ENCODE data around the gene AIPL1. TPM values are rescaled to one million over a fixed set of nuclear protein-coding genes. Genes with fewer than 3 reads are reported as not detected.
"Not testable (repeated sequence)": the region's sequence is repeated elsewhere in the genome, so short reads cannot be mapped to it uniquely, and the experiment has no call there.

The AIPL1 gene
- total RNA-seq, 1 experiment from 2014 or later: 0.46 TPM

DNA sequence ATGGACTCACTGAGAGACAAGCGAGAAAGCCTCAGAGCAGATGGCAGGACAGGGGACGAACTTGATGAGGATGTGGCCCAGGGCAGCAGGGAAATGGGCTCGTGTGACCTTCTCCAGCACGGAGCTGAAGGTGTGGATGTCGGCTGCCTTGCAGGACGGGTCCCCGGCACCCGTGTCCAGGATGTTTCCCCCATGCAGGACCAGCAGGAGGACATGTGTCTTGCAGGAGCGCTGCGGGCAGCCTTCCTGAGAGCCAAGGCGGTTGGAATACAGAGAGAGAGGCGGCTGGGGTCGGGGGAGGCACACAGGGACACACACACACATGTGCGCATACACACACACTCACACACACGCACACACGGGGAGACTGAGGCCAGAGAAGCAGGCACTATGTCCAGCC, 48.6 kb upstream of the AIPL1 start (continued):
- TF ChIP-seq, protein P1, sequence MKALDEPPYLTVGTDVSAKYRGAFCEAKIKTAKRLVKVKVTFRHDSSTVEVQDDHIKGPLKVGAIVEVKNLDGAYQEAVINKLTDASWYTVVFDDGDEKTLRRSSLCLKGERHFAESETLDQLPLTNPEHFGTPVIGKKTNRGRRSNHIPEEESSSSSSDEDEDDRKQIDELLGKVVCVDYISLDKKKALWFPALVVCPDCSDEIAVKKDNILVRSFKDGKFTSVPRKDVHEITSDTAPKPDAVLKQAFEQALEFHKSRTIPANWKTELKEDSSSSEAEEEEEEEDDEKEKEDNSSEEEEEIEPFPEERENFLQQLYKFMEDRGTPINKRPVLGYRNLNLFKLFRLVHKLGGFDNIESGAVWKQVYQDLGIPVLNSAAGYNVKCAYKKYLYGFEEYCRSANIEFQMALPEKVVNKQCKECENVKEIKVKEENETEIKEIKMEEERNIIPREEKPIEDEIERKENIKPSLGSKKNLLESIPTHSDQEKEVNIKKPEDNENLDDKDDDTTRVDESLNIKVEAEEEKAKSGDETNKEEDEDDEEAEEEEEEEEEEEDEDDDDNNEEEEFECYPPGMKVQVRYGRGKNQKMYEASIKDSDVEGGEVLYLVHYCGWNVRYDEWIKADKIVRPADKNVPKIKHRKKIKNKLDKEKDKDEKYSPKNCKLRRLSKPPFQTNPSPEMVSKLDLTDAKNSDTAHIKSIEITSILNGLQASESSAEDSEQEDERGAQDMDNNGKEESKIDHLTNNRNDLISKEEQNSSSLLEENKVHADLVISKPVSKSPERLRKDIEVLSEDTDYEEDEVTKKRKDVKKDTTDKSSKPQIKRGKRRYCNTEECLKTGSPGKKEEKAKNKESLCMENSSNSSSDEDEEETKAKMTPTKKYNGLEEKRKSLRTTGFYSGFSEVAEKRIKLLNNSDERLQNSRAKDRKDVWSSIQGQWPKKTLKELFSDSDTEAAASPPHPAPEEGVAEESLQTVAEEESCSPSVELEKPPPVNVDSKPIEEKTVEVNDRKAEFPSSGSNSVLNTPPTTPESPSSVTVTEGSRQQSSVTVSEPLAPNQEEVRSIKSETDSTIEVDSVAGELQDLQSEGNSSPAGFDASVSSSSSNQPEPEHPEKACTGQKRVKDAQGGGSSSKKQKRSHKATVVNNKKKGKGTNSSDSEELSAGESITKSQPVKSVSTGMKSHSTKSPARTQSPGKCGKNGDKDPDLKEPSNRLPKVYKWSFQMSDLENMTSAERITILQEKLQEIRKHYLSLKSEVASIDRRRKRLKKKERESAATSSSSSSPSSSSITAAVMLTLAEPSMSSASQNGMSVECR (CRISPR knock-in tag; IDR thresholded peaks at IDR 0.05; ENCODE audit: borderline replicate concordance): no peak
- TF ChIP-seq, protein P2, sequence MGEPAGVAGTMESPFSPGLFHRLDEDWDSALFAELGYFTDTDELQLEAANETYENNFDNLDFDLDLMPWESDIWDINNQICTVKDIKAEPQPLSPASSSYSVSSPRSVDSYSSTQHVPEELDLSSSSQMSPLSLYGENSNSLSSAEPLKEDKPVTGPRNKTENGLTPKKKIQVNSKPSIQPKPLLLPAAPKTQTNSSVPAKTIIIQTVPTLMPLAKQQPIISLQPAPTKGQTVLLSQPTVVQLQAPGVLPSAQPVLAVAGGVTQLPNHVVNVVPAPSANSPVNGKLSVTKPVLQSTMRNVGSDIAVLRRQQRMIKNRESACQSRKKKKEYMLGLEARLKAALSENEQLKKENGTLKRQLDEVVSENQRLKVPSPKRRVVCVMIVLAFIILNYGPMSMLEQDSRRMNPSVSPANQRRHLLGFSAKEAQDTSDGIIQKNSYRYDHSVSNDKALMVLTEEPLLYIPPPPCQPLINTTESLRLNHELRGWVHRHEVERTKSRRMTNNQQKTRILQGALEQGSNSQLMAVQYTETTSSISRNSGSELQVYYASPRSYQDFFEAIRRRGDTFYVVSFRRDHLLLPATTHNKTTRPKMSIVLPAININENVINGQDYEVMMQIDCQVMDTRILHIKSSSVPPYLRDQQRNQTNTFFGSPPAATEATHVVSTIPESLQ (CRISPR knock-in tag; IDR thresholded peaks at IDR 0.05): no peak
- TF ChIP-seq RELA (CRISPR knock-in tag; IDR thresholded peaks at IDR 0.05; ENCODE audit: borderline replicate concordance) (no peak), NFE2L1 (CRISPR knock-in tag; IDR thresholded peaks at IDR 0.05) (no peak), GTF2I (CRISPR knock-in tag; conservative IDR thresholded peaks at IDR 0.05) (no peak), NFATC4 (CRISPR knock-in tag; IDR thresholded peaks at IDR 0.05) (no peak), GABPB1 (CRISPR knock-in tag; IDR thresholded peaks at IDR 0.05) (no peak)
- TF ChIP-seq, protein P3, sequence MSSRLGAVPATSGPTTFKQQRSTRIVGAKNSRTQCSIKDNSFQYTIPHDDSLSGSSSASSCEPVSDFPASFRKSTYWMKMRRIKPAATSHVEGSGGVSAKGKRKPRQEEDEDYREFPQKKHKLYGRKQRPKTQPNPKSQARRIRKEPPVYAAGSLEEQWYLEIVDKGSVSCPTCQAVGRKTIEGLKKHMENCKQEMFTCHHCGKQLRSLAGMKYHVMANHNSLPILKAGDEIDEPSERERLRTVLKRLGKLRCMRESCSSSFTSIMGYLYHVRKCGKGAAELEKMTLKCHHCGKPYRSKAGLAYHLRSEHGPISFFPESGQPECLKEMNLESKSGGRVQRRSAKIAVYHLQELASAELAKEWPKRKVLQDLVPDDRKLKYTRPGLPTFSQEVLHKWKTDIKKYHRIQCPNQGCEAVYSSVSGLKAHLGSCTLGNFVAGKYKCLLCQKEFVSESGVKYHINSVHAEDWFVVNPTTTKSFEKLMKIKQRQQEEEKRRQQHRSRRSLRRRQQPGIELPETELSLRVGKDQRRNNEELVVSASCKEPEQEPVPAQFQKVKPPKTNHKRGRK (CRISPR knock-in tag; IDR thresholded peaks at IDR 0.05; ENCODE audit: borderline replicate concordance): no peak
- TF ChIP-seq, protein P4, sequence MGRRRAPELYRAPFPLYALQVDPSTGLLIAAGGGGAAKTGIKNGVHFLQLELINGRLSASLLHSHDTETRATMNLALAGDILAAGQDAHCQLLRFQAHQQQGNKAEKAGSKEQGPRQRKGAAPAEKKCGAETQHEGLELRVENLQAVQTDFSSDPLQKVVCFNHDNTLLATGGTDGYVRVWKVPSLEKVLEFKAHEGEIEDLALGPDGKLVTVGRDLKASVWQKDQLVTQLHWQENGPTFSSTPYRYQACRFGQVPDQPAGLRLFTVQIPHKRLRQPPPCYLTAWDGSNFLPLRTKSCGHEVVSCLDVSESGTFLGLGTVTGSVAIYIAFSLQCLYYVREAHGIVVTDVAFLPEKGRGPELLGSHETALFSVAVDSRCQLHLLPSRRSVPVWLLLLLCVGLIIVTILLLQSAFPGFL (CRISPR knock-in tag; IDR thresholded peaks at IDR 0.05; ENCODE audit: borderline replicate concordance): no peak

DNA sequence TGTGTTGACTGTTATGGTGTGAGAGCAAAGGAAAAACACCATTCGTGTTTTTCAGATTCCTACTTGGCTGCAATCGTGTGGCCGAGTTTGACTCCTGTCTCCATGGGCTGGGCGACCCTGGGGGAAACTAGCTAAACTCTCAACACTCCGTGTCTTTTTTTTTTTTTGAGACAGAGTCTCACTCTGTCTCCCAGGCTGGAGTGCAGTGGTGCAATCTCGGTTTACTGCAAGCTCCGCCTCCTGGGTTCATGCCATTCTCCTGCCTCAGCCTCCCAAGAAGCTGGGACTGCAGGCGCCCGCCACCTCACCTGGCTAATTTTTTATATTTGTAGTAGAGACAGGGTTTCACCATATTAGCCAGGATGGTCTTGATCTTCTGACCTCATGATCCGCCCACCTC, 47.9 kb upstream of the AIPL1 start:
- H3K4me1 Mint-ChIP-seq: peaks cover 35% of the 10 kb centered on the region
- H3K4me3 Mint-ChIP-seq; H3K36me3 Mint-ChIP-seq; ATAC-seq; H3K9me3 Mint-ChIP-seq; POLR2A ChIA-PET; H3K27ac Mint-ChIP-seq; DNase-seq (ENCODE audit: low spot score); H3K27me3 Mint-ChIP-seq (ENCODE audit: low read depth): not testable (repeated sequence)
- CTCF ChIA-PET: interaction anchor here (0.8 to 2.4 kb wide), 2 partner anchors 10 to 12 kb away, joined by 5 to 7 read pairs; no protein-coding TSS in a partner anchor

DNA sequence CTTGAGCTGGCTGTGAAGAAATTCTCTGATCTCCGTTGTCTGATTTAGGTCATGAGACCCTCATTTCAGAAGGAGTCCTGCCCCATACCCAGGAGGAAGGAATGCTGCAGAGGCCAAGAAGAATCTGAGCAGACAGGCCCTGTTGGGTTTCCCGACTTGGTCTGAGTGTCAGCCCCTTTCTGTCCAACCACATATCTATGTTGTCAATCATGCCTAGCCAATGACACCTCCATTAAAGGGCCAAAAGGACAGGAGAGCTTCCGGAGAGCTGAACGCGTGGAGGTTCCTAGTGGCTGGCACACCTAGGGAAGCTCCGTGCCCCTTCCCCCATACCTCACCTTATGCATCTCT, 47.2 kb upstream of the AIPL1 start:
- no peak for DNase-seq (ENCODE audit: low spot score)
- Mint-ChIP-seq H3K27me3 (ENCODE audit: low read depth) (no peaks in the 10 kb centered on the region), H3K27ac (no peak overlapping the region; the same call in 1 of the 2 replicates), H3K36me3 (no peaks in the 10 kb centered on the region), H3K4me1 (peaks cover 27% of the 10 kb centered on the region), H3K4me3 (no peak overlapping the region), H3K9me3 (no peaks in the 10 kb centered on the region)
- ChIA-PET CTCF (interaction anchor here (0.8 to 2.4 kb wide), 2 partner anchors 9 to 13 kb away, joined by 5 to 7 read pairs; no protein-coding TSS in a partner anchor), POLR2A (no interaction called here)
- ATAC-seq: no peak
- TF ChIP-seq, protein P5, sequence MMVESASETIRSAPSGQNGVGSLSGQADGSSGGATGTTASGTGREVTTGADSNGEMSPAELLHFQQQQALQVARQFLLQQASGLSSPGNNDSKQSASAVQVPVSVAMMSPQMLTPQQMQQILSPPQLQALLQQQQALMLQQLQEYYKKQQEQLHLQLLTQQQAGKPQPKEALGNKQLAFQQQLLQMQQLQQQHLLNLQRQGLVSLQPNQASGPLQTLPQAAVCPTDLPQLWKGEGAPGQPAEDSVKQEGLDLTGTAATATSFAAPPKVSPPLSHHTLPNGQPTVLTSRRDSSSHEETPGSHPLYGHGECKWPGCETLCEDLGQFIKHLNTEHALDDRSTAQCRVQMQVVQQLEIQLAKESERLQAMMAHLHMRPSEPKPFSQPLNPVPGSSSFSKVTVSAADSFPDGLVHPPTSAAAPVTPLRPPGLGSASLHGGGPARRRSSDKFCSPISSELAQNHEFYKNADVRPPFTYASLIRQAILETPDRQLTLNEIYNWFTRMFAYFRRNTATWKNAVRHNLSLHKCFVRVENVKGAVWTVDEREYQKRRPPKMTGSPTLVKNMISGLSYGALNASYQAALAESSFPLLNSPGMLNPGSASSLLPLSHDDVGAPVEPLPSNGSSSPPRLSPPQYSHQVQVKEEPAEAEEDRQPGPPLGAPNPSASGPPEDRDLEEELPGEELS (CRISPR knock-in tag; IDR thresholded peaks at IDR 0.05): no peak
- TF ChIP-seq CBFB (CRISPR knock-in tag; IDR thresholded peaks at IDR 0.05; ENCODE audit: low read depth) (no peak), ZNF232 (CRISPR knock-in tag; IDR thresholded peaks at IDR 0.05) (no peak)
- TF ChIP-seq, protein P6, sequence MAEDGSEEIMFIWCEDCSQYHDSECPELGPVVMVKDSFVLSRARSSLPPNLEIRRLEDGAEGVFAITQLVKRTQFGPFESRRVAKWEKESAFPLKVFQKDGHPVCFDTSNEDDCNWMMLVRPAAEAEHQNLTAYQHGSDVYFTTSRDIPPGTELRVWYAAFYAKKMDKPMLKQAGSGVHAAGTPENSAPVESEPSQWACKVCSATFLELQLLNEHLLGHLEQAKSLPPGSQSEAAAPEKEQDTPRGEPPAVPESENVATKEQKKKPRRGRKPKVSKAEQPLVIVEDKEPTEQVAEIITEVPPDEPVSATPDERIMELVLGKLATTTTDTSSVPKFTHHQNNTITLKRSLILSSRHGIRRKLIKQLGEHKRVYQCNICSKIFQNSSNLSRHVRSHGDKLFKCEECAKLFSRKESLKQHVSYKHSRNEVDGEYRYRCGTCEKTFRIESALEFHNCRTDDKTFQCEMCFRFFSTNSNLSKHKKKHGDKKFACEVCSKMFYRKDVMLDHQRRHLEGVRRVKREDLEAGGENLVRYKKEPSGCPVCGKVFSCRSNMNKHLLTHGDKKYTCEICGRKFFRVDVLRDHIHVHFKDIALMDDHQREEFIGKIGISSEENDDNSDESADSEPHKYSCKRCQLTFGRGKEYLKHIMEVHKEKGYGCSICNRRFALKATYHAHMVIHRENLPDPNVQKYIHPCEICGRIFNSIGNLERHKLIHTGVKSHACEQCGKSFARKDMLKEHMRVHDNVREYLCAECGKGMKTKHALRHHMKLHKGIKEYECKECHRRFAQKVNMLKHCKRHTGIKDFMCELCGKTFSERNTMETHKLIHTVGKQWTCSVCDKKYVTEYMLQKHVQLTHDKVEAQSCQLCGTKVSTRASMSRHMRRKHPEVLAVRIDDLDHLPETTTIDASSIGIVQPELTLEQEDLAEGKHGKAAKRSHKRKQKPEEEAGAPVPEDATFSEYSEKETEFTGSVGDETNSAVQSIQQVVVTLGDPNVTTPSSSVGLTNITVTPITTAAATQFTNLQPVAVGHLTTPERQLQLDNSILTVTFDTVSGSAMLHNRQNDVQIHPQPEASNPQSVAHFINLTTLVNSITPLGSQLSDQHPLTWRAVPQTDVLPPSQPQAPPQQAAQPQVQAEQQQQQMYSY (CRISPR knock-in tag; IDR thresholded peaks at IDR 0.05): no peak
- TF ChIP-seq, protein P7, sequence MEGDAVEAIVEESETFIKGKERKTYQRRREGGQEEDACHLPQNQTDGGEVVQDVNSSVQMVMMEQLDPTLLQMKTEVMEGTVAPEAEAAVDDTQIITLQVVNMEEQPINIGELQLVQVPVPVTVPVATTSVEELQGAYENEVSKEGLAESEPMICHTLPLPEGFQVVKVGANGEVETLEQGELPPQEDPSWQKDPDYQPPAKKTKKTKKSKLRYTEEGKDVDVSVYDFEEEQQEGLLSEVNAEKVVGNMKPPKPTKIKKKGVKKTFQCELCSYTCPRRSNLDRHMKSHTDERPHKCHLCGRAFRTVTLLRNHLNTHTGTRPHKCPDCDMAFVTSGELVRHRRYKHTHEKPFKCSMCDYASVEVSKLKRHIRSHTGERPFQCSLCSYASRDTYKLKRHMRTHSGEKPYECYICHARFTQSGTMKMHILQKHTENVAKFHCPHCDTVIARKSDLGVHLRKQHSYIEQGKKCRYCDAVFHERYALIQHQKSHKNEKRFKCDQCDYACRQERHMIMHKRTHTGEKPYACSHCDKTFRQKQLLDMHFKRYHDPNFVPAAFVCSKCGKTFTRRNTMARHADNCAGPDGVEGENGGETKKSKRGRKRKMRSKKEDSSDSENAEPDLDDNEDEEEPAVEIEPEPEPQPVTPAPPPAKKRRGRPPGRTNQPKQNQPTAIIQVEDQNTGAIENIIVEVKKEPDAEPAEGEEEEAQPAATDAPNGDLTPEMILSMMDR (IDR thresholded peaks at IDR 0.05): no peak
- TF ChIP-seq, protein P8, sequence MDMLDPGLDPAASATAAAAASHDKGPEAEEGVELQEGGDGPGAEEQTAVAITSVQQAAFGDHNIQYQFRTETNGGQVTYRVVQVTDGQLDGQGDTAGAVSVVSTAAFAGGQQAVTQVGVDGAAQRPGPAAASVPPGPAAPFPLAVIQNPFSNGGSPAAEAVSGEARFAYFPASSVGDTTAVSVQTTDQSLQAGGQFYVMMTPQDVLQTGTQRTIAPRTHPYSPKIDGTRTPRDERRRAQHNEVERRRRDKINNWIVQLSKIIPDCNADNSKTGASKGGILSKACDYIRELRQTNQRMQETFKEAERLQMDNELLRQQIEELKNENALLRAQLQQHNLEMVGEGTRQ (CRISPR knock-in tag; IDR thresholded peaks at IDR 0.05): no peak

All from WTC11 (cell line).